GM12892 (cell line): Measurements from ENCODE around the gene CNPY1.

ENCODE experiments used
- POLR2A ChIP-seq: IDR thresholded peaks from 2 replicates; pipeline ENCODE4 v1.6.1; 2011; ENCODE audit warnings: low read depth, low read length, control low read depth
- TAF1 ChIP-seq: IDR thresholded peaks from 2 replicates; pipeline ENCODE4 v1.6.1; 2011; ENCODE audit warnings: low read depth, mild to moderate bottlenecking, control low read depth, low read length, borderline replicate concordance

- TF ChIP-seq POLR2A (no peak), TAF1 (no peak)
These were observed 50.7 kb downstream of the CNPY1 start for GRCh38 chr7:155495440-155496248.
